Dermis microvascular lymphatic vessel endothelial cell (primary cell): ENCODE measurements around the gene TRIM8. TPM values are rescaled to one million over a fixed set of nuclear protein-coding genes. Genes with fewer than 3 reads are reported as not detected.
"Not testable (repeated sequence)": the region's sequence is repeated elsewhere in the genome, so short reads cannot be mapped to it uniquely, and the experiment has no call there.

ENCODE experiments used
- DNase-seq, 2 donors: peaks; one replicate each; pipeline versions ENCODE4 v3.0.0 to v3.0.0-alpha.2; 2010; ENCODE audit warnings: low read depth in 2 of 2
- total RNA-seq: library from RNA; depleted of rRNA; stranded (reverse); fragments of >200 nt; gene quantifications from 2 replicates; pipeline ENCODE4 v1.2.1, GENCODE V29; 2014

The TRIM8 gene
- total RNA-seq, 1 donor from 2014 or later, result 38.4 TPM

DNA sequence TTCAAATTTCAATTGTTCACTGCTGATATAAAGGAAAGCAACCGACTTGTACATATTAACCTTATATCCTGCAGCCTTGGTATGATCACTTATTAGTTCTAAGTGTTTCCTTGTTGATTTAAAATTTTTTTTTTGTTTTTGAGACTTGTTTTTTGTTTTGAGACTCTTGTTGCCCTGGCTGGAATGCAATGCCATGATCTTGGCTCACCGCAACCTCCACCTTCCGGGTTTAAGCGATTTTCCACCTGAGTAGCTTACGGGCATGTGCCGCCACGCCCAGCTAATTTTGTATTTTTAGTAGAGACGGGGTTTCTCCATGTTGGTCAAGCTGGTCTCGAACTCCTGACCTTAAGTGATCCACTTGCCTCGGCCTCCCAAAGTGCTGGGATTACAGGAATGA, 51.1 kb downstream of the TRIM8 start:
- not testable (repeated sequence) for DNase-seq

DNA sequence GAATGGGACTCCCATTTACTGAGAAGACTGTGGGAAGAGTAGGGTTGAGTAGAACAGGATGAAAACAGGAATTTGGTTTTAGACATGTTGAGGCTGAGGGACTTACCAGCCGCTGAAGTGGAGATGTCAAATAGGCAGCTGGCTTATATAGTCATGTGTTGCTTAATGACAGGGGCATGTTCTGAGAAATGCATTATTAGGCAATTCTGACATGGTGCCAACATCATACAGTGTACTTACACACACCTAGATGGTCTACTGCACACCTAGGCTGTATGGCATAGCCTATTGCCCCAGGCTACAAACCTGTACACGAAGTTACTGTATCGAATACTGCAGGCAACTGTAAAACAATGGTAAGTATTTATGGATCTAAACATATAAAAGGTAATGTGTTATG, 52.5 kb downstream of the TRIM8 start:
- no peak for DNase-seq

DNA sequence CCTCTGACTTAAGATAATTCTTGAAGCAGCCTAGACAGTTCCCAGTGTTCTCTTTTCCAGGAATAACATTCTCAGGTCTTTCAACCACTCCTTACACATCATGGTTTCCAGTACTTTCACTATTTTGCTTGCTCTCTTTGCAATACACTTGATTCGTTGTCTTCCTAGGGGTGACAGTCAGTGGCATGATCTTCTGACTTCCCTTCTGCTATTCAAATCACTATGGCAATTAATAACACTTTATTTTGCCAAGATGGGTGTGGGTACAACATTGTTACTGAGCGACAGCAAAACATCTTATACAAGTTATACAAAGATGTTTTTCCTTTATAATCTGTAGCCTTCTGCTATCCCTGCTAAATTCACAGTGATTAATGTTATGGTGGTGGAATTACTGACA, 54.6 kb downstream of the TRIM8 start:
- no peak for DNase-seq

DNA sequence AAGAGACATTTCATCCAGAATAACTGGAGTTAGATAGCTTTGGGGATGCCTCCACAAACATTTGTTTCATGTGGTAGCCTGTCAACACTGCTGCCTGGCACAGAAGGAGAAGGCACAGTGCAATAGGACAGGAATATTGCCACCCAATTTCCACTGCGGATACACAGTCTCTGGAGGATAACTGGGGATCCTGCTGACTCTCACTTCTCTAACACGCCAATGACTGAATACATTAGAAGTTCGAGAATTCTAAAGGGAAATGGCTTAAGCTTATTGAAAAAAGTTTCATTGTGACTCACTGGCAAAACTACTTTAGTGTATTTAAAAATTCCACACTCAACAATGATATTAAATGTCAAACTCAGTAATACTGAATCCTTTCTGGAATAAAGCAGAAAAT, 57.0 kb downstream of the TRIM8 start:
- DNase-seq, result no peak

DNA sequence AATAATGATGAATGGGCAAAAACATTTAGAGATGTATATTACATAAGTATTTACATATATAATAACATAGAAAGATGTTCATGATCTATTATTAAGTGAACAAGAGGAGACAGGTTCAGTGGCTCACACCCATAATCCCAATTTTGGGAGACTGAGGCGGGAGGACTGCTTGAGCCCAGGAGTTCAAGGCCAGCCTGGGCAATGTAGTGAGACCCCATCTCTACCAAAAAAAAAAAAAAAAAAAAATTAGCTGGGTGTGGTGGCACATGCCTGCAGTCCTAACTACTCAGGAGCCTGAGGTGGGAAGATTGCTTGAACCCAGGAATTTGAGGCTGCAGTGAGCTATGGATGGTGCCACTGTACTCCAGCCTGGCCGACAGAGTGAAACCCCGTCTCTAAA, 57.5 kb downstream of the TRIM8 start:
- DNase-seq, result no peak

DNA sequence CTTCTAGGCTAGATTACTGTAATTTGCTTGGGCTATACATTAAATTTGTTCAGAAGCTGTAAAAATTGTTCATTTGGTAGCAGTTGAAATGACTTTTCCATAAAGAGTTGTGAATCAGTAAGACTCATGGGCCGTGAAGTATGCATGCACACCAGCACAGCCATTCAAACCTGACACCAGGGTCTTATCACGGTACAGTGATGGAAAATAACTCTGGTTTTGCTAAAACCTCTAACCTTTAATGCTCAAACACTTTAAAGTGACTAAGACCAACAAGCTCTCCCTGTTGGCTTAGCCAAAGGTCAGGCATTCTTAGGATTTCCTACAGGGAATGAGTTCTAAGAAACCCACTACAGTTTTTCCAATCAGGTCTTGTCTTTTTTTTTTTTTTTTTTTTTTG, 58.5 kb downstream of the TRIM8 start:
- DNase-seq, result no peak

DNA sequence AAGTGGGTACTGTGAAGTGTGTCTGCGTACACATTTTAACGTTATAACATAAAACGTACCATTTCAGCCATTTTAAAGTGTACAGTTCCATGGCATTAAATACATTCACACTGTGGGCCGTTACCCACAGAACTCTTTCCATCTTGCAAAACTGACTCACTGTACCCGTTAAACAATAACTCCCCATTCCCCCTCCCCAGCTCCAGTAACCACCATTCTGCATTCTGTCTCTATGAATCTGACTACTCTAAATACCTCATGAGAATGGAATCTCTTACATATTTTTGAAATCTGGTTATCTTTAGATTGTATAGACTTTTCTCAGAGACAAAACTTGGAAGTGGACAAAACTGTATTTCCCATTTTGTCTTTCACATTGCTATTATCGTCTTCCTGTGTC, 60.6 kb downstream of the TRIM8 start:
- DNase-seq, result no peak

DNA sequence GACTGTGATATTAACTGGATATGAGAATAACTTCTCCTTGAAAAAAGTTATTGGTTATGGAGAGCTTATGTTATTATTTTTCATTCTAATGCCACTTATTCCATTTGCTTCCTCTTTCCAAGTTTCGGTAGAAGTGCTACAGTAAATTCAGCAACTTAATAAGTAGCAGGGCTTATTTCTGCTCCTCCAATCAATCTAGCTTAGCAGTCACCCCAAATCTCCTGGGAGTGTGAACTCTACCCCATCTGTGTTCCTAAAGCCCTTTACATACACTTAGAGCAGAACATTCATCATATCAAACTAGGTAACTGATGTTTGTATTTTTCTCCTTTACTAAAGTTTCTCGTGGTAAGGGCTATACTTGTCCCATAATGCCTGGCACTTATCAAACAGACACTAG, 61.3 kb downstream of the TRIM8 start:
- no peak for DNase-seq

Other genes starting within 250 kb of the TRIM8 start
- gene NFKB2, start 248.8 kb upstream of the TRIM8 start, total RNA-seq, result 15.3 and 24.0 TPM in 2 replicates
- gene PSD, start 225.7 kb upstream of the TRIM8 start, total RNA-seq, result 0.26 and 0.63 TPM in 2 replicates
- gene FBXL15, start 223.6 kb upstream of the TRIM8 start, total RNA-seq, result 5.8 and 8.1 TPM in 2 replicates
- gene CUEDC2, start 211.9 kb upstream of the TRIM8 start, total RNA-seq, result 30.6 and 42.2 TPM in 2 replicates
- gene C10orf95, start 192.9 kb upstream of the TRIM8 start, total RNA-seq, result under 0.01 TPM in 1 of 2 replicates, not detected in the other
- 143 and 183 TPM in 2 replicates for gene ACTR1A, start 141.8 kb upstream of the TRIM8 start, total RNA-seq
- gene SUFU, start 140.5 kb upstream of the TRIM8 start, total RNA-seq, result 3.1 and 6.4 TPM in 2 replicates
- 3.2 and 4.4 TPM in 2 replicates for gene ARL3, start 69.9 kb downstream of the TRIM8 start, total RNA-seq
- 6.8 and 6.9 TPM in 2 replicates for gene SFXN2, start 70.2 kb downstream of the TRIM8 start, total RNA-seq
- gene WBP1L, start 99.5 kb downstream of the TRIM8 start, total RNA-seq, result 35.8 and 81.3 TPM in 2 replicates
- under 0.01 TPM in 1 of 2 replicates, not detected in the other for gene CYP17A1, start 192.9 kb downstream of the TRIM8 start, total RNA-seq
- gene BORCS7, start 209.8 kb downstream of the TRIM8 start, total RNA-seq, result 25.4 and 52.6 TPM in 2 replicates
- 0.64 and 0.76 TPM in 2 replicates for gene AS3MT, start 225.0 kb downstream of the TRIM8 start, total RNA-seq